ENCODE results near the gene SMAD7.

SMAD7 gene

GRCh38 chr18:48950536-48951447 lies at the start of gene SMAD7:
TSS of gene SMAD7 (minus strand) at chr18:48950965. CDS start at chr18:48950424, 541 bp downstream.
- no peak for TF ChIP-seq CTCF (IDR thresholded peaks at IDR 0.05; ENCODE audit: control insufficient read depth, insufficient read depth, low read depth, low read length, missing control alignments)
- DNase-seq (ENCODE audit: low read depth): no peak
- H3K4me3 ChIP-seq (ENCODE audit: control insufficient read depth, low read depth, low read length): peak within 1 kb of the TSS; percentile 82

GRCh38 chr18:48999569-48999968 lies 48.8 kb upstream of the SMAD7 start:
- no peak for DNase-seq (ENCODE audit: low read depth)
- H3K4me3 ChIP-seq (ENCODE audit: control insufficient read depth, low read depth, low read length): no peak overlapping the region
- TF ChIP-seq CTCF (IDR thresholded peaks at IDR 0.05; ENCODE audit: control insufficient read depth, insufficient read depth, low read depth, low read length, missing control alignments): no peak

GRCh38 chr18:48997985-48998831 lies 47.4 kb upstream of the SMAD7 start:
- TF ChIP-seq CTCF (IDR thresholded peaks at IDR 0.05; ENCODE audit: control insufficient read depth, insufficient read depth, low read depth, low read length, missing control alignments): no peak
- peak; percentile 92 for DNase-seq (ENCODE audit: low read depth)
- no peak overlapping the region for H3K4me3 ChIP-seq (ENCODE audit: control insufficient read depth, low read depth, low read length)

- no peak overlapping the region for H3K4me3 ChIP-seq (ENCODE audit: control insufficient read depth, low read depth, low read length)
- no peak for TF ChIP-seq CTCF (IDR thresholded peaks at IDR 0.05; ENCODE audit: control insufficient read depth, insufficient read depth, low read depth, low read length, missing control alignments)
- no peak for DNase-seq (ENCODE audit: low read depth)
Measured at GRCh38 chr18:48997681-48997984, 46.9 kb upstream of the SMAD7 start.

- peak; percentile 95 for DNase-seq (ENCODE audit: low read depth)
- H3K4me3 ChIP-seq (ENCODE audit: control insufficient read depth, low read depth, low read length): no peak overlapping the region
- no peak for TF ChIP-seq CTCF (IDR thresholded peaks at IDR 0.05; ENCODE audit: control insufficient read depth, insufficient read depth, low read depth, low read length, missing control alignments)
Measured at GRCh38 chr18:48996901-48997463, 46.2 kb upstream of the SMAD7 start.

- DNase-seq (ENCODE audit: low read depth): no peak
- no peak for TF ChIP-seq CTCF (IDR thresholded peaks at IDR 0.05; ENCODE audit: control insufficient read depth, insufficient read depth, low read depth, low read length, missing control alignments)
- no peak overlapping the region for H3K4me3 ChIP-seq (ENCODE audit: control insufficient read depth, low read depth, low read length)
Measured at GRCh38 chr18:48996041-48996440, 45.3 kb upstream of the SMAD7 start.

Data from AG09309 (cell line).